HK-2 (cell line): ENCODE measurements around the gene KRT13.

Experiments
- DNase-seq: peaks from one replicate; pipeline ENCODE4 v3.0.0-alpha.2; 2018; ENCODE audit not compliant: unreplicated experiment

Gene KRT13

DNA sequence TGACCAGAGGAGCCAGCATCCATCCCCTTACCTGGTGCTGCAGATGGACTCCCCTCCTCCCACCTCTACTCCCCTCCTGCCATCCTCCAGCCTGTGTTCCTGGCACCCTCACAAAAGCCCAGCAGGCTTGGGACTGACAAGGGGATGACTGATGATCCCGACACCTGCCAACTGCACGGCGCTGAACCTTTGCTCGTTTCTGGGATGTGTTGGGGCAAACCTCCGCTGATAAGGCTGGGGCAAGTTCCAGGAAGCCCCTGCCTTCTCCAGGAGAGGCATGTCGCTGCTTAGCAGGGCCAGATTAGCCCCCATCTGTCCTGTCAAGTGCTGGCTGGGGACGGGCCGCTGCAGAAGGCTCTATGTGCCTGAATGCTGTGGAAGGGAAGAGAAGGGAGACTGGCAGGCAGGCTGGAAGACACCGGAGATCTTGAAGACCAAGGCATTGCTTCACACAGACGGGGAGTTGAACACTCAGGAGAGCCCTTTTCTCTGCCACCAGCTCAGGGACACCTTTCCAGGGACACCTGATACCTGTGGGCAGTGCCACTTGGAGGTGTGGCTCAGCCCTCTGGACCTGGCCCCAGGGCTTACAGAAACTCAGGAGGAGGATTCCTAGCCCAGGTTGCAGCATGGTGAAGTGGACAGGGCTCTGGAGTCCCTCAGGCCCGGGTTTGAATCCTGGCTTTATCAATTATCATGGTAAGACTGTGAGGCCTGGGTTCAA, 14.3 kb upstream of the KRT13 start:
- DNase-seq = no peak

DNA sequence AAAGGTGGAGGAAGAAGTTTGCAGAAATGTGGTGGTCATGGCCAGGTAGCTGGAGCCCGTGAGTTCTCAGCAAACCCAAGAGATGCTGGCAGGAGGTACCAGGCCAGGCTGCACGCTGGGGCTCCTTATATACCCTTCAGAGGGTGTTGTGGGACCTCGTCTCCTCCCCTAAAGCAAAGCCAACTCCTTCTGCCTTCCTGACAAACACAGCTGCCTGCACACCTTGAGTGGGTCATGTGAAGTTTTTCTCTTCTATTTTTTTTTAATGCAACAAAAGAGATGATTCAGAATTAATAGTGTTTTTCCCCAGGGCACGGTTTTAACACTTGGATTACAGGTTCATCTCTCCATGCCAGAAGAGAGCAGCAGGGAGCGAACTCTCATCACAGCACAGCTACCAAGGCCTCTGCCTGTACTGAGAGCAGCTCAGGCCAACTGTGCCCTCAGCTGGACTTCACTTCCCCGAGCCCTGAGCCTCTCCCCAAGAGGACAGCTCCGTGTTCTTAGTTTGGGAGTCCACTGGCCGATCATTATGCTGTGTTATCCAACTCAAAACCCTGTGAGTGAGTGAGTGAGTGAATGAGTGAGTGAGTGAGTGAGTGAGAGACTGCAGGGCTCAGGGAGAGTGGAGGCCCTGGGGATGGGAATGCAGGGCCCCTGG, 13.5 kb upstream of the KRT13 start, which contains the start of gene KRT15:
TSS of gene KRT15 (minus strand) at position 102 of the 661 bp plus-strand sequence. CDS start at position 39, 63 bp downstream.
- DNase-seq = no peak

DNA sequence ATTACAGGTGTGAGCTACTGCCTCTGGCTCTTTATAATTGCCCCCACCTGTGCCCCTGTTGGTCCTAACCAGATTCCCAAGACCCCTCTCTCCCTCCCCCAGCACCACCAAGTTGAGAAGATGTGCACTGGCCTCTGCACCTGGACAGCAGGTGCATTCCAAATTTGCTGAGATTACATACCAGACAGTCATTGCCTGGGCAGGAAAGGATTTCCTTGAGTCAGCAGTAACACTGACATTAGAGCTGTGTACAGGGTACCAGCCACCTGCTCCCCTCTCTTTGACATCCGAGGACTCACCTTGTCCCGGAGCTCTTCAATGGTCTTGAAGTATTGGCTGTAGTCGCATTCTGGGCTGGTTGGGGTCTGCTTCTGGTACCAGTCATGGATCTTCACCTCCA, 12.6 kb upstream of the KRT13 start:
- no peak for DNase-seq

DNA sequence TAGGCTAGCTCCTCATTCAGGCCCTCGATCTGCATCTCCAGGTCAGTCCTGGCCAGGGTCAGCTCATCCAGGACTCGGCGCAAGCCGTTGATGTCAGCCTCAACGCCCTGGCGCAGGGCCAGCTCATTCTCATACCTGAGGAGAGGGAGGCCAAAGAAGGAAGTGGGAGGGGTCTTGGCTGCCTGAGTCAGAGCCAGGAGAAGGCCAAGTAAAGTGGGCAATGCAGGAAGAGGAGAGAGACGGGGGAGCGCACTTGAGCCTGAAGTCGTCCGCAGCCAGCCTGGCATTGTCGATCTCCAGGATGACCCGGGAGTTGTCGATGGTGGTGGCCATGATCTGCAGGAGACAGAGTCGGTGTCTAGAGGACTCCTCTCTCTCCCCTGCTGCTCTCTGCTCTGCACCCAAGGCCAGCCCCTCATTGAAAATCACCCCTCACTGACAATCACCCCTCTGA, 11.4 kb upstream of the KRT13 start:
- no peak for DNase-seq

DNA sequence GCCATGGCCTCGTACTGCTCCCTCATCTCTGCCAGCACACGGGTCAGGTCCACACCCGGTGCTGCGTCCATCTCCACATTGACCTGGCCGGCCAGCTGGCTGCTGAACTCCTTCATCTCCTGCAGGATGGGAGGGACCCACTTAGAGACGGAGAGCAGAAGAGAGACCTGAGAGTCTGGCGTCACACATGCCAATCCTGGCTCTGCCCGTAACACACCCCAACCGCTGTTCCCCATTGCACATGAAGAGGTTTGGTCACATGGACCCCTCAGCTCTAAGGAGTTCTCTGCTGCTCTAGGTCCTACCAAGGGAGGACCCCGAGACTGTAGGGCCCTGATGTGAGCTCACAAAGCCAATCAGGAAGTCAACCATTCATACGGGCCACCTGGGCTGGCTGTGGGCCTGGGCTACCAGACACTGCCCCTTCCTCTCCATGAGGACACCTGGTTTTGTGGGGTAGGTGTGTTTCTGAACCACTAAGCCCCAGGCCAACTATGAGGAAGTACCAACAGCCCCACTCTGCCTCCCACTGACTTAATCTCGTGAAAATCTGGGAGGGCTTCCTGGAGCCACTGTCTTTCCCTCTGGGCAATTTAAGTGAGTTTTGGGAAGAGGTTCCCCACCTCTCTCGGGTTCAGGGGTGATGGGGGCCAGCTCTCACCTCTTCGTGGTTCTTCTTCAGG, 10.9 kb upstream of the KRT13 start:
- DNase-seq = no peak

DNA sequence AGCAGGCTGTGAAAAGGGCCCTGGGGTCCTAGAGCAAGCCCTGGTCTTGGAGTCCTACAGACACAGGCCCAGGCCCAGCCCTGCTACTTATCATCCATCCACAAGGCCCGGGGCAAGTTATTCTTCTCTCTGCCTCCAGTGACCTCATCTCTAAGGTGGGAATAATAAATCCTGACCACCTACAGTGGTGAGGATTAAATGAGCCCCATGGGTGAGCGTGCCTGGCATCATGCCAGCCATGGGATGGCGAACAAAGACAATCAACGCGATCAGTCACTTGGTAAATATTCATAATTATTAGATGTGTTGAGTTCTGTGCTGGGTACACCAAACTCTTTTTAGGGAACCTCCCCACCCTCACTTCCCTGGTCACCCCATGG, 7.7 kb upstream of the KRT13 start:
- DNase-seq = no peak

DNA sequence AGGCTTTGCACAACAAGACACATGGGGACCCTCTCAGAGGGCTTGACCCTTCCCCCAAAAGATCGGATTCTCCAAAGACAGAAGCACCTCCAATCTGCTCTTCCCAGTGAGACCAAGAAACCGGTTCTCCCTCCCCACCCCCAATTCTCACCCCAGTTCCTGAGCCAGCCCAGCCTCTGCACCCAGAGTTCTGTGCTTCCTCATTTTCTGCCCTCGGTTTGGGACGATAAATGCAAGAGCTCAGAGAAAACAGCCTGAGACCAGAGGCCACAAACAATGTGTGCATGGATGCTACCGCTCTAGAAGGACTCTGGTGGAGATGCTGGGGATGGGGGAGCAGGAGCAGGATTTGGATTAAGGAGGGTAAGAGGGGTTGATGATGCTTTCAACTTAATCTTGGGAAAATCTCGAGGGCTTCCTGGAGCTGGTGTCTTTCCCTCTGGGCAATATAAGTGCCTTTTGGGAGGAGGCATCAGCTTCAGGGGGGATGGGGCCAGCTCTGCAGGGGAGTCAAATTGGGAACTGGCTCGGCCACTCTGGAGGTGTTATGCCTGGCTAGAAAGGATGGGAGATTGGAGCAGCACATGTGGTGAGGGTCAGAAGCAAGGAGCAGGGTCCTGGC, 7.2 kb upstream of the KRT13 start:
- DNase-seq = no peak

DNA sequence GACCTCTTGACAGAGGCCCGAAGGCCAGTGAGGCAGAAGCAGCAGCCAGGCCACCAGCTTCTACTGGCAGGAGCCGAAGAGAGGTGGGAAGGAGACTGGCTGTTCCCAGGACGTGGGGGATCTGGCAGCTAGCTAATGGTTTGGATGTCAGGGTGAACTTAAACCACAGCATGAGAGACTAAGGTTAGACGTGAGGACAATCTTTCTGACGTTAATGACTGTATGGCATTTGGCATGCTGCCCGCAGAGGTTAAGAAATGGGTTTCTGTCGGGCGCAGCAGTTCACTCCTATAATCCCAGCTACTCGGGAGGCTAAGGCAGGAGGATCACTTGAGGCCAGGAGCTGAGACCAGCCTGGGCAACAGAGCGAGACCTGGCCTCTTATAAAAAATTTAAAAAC, 6.3 kb upstream of the KRT13 start:
- DNase-seq = no peak

DNA sequence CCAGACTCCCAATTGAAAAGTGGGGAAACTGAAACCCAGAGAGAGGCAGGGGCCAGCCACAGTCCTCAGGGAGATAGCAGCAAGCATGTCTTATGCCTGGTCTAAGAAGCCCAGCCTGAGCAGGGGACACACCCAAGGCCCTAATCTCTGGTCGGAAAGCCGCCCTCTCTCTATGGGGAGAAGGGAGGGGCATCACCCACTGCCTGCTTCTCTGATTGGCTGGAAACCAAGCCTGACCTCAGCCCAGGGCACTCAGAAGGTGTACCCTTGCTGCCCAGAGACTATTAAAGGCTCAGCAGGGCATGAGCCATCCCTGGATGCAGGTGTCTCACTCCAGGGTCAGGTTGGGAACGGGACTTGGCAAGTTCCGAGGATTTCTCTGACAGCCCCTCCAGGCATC, 5.7 kb upstream of the KRT13 start:
- no peak for DNase-seq

DNA sequence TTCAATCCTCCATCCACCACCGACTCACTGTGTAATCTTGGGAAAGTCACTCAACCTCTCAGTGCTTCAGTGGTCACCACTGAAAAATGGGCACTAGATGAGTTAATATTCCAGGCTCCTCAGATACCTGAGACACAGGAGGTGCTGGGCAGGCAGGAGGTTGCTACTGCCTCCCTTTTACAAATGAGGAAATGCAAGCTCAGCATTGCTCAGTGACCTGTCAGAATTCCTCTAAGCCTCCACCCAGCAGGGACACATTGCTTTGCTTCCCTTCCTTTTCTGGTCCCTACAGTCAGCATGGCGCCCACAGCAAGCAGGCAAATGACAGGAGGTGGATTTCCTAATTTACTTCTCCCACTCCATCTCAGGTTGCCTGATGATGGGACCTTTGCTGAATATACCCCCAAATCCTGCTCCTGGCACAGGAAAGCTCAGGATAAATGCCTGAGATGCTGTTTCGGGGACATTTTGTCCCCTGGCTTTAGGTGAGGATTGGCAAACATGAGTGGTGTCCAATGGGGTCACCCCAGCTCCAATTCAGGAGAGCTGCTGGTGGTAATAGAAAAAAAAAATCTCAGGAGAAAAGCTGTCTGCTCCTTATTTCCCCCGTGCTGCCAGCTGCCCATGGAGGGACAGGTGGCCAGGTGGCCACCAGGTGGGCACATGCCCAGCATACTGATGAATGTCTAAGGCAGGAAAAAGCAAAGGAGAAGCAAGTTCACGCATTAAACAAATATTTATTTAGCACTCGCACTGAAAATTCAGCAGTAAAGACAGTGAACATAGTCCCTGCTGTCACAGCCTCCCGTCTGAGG, 5.0 kb upstream of the KRT13 start:
- DNase-seq = no peak

DNA sequence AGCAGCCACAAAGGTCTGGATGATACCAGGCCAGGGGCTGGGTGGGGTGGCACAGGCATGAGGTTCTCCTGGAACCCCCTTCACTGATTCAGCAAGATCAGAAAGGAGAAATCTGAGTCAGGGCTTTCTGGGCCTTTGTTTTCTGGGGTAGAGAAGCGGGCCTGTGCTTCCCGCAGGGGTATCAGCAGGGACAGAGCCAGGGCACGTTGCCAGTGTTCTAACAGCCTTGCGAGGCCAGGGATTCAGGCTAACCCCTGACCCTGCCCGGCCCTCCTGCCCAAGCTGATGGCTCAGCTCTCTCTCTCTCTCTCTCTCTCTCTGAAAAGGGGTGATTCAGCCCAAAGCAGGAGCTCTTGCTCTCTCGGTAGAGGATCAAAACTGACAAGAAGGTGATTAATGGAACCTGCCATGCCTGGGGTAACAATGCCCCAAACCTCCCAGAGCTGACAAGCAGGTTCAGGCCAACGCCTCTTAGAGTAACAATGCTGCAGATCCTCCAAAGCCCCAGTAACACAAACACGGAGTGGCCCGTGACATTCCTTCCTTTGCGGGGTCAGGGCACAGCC, 2.0 kb upstream of the KRT13 start:
- no peak for DNase-seq

DNA sequence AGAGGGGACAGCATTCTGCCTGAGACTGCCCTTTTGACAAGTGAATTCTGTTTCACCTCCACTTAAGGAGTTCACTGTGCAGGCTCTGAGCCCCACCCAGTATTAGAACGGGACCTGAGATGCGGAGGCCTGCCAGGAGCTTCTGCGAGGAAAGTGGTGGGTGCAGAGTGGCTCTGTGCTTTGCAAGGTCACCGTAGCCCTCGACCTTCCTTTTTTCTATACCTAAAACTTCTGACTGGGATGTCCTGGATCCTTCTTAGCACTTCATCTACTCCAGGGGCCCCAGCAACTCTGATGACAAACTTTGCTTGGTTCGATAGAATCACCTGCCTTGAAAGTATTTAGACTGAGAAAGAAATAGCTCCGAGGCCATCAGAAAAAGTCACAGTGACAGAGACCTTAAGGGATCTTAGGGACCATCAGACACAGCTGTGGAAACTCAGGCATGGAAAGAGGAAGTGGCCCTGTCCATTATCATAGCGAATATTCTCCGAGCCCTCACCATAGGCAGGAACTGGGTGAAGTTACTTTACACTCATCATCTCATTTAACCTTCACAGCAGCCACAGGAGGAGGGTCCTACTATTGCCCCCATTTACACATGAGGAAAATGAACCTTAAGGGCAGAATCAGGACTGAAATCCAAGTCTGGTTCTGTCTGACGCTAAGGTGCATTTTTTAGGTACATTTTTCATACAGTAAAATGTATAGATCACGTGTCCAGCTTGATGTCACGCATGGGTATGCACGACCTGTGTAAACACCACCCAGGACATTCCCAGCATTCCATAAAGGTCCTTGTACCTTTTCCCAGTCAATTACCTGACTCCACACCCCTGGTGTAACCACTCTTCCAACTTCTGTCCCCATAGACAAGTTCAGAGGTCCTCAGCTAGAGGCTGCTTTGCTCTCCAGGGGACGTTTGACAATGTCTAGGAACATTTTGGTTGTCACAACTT, 676 bp upstream of the KRT13 start:
- no peak for DNase-seq

DNA sequence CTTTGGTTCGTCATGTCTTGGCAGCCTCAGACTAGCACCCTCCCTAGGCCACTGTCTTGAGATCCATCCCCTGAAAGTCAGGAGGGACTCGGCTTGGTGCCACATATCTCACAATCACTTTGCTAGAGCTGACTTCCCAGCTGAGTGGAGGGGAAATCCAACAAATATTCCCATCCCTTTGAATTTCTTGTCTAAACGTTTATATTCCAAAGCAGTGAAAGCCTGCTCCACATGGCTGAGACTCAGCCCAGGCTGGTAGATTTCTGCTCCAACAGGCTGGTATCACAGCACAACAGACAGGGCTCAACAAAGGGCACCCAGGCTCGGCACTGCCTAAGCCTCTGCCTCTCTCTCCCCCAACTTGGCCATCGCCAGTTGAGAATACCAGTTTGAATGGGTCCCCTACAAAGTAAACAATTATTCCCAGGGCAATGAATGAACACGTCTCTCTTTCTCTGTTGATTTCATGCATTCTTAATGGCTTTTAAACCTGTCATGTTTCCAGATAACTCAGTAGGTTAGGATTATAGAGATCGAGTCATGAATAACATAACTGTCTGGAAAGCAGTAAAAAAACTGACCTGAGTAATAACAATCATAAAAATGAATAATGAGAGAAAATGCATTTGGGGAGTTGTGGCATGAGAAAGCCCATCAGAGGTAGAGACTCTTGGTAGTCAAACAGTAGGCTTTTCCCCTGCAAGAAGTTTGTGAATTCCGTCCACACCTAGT, 1.0 kb downstream of the KRT13 start:
- DNase-seq = no peak

DNA sequence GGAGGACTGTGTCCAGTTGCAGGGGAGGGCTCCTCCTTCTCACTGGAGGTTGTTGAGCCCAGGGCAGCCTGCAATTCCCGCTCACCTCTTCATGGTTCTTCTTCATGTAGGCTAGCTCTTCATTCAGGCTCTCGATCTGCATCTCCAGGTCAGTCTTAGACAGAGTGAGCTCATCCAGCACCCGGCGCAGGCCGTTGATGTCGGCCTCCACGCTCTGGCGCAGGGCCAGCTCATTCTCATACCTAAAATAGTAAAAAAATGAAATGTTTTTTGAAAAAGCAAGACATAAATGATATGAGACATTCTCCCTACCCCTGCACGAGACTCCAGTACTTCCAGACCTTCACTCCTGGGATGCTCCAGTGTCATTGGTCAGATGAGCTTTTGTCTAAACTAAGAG, 2.2 kb downstream of the KRT13 start:
- DNase-seq = no peak

DNA sequence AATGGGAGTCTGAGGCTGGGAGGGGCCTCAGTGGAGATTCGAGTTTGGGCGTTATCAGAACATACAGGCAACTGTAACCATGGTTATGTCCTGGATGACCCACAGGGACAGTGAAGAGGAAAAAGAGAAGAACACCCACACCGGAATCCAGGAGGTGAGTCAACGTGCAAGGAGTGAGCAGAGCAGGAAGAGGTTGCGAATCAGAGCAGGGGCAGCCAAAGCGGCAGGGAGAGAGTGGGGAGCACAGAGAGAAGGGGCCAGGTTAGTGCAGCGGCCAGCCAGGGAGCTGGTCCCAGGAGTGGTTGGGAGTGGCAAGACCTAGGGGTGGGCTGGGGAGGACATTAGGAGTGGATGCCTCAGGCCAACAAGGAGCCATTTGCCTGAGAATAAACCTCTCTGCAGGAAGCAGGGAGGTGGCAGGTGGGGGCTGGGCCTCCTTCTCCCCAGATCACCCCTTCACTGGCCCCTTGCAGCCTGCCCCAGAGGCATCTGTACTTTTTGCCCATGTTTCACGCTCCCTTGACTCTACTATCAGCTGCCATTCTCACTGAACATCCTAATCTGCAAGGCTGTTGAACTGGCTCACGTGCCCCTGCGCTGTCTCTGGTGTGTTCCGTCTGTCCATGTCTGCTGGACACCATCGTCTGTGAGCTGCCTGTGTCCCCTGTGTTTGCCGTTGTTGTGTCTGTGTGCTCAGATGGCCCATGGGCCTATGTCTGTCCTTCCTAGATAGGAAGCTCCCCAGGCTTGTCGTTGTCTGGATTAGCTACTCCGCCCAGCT, 5.1 kb downstream of the KRT13 start:
- peak; percentile 71 for DNase-seq

DNA sequence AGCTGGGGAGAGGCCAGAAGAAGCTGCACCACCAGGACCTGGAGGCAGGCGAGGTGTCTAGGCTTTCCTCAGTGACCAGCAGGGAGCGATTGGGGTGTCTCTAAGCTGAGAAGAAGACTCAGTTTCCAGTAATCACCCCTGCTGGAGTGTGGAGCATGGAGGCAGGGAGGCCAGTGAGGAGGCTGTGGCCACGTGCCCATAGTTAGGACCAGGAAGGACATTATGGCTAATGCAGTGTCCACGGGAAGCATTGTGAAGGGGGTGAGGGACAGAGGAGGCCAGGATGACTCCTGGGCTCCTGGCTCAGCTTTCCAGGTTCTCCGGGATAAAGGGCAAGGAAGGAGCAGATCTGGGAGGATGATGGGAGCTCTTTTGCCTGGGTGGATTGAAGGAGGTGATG, 5.7 kb downstream of the KRT13 start:
- no peak for DNase-seq

DNA sequence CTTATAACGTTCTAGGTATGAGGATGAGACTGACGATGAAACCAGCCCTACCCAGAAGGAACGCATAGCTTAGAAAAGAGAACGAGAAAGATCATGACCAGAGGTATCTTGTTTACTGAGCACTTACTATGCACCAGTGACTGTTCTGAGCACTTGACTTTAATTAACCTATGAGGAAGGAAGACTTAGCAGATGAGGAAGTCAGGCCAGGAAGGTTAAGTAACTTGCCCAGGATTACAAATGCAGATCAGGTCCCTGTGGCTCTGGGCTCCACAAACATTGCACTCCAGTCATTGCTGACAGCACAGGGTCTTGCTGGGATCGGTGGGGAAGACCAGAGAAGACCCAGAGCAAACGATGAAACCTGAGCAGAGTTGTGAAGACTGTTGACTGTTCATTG, 7.1 kb downstream of the KRT13 start:
- DNase-seq = no peak

DNA sequence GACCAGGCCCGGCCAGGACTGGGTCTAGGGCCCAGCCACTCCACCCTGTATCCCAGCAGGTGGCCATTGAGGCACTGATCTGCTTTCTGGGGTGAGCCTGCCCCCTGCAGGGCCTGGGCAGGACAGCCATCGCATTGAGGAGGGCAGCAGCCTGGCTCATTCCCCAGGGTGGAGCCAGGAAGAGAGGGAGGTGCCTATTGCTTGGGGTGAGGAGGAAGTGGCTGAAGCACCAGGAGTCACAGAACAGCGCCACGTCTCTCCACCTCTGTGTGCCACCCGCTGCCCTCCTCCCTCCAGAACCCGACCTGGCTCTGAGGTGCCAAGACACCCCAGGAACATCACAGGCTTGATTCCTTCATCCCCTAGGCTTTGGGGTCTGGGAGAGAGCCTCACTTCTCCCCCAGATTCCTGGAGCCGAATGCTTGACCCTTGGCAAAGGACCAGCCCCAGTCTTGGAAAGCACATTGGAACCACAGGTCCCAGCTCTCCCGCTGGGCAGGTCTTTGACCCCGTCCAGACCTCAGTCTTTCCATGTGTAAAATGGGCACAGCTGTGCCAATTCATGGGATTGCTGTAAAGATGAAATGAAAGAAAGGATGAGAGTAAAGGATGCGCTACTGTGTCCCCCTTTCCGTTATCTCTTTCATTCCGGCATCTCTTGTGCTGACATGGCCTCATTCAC, 8.5 kb downstream of the KRT13 start:
- DNase-seq = peak; percentile 82
